IMR-90 (cell line): Measurements from ENCODE around the gene GNAI1. TPM values are rescaled to one million over a fixed set of nuclear protein-coding genes. Genes with fewer than 3 reads are reported as not detected.

Experiments used
- ATAC-seq: fragments of 200-7000 bp; cut with Tn5 transposase; 2 replicates; pipeline ENCODE4 v1.9.1; 2020; ENCODE audit warnings: low read depth, mild to moderate bottlenecking, moderate library complexity
- BruUV-seq: library from RNA; stranded (reverse); fragments of 400-500 nt; replicated peaks from 2 replicates; lab custom pipeline; 2021; lab: Mats Ljungman, UMichigan
- CTCF ChIA-PET: fragments of 300-600 bp; formaldehyde crosslinking; extraction: SDS; loops from one replicate; lab custom pipeline; 2021; ENCODE audit warnings: antibody characterized with exemption; lab: Yijun Ruan, JAX
- POLR2A ChIA-PET: fragments of 300-600 bp; sonication (Branson Sonifier 250); formaldehyde crosslinking; loops from one replicate; lab custom pipeline; 2022; ENCODE audit warnings: antibody characterized with exemption; ENCODE audit not compliant: unreplicated experiment; lab: Charles Lee
- DNase-seq: peaks from one replicate; pipeline ENCODE4 v3.0.0; 2013
- H2AFZ ChIP-seq: replicated peaks from 2 replicates; pipeline ENCODE3; 2013; ENCODE audit warnings: low read length, mild to moderate bottlenecking; ENCODE audit not compliant: poor library complexity
- H2AK5ac ChIP-seq: 2 replicates; pipeline ENCODE4 v1.6.1; 2013; ENCODE audit warnings: low read depth, low read length, inconsistent platforms
- H2AK9ac ChIP-seq: replicated peaks from 2 replicates; pipeline ENCODE3; 2013; ENCODE audit warnings: mild to moderate bottlenecking, low read depth, low read length, moderate library complexity; ENCODE audit not compliant: poor library complexity
- H2BK120ac ChIP-seq: 2 replicates; pipeline ENCODE4 v1.6.1; 2013; ENCODE audit warnings: low read depth, low read length, inconsistent platforms
- H2BK15ac ChIP-seq: 3 replicates; pipeline ENCODE4 v1.6.1; 2013; ENCODE audit warnings: low read depth, low read length, inconsistent platforms
- H2BK20ac ChIP-seq: 2 replicates; pipeline ENCODE4 v1.6.1; 2013; ENCODE audit warnings: low read depth, mild to moderate bottlenecking, inconsistent platforms, low read length, moderate library complexity
- H2BK5ac ChIP-seq: 2 replicates; pipeline ENCODE4 v1.6.1; 2013; ENCODE audit warnings: mild to moderate bottlenecking, low read depth, low read length, inconsistent platforms; ENCODE audit not compliant: poor library complexity, severe bottlenecking
- H3K14ac ChIP-seq: replicated peaks from 2 replicates; pipeline ENCODE4 v1.6.1; 2013; ENCODE audit warnings: low read depth, low read length, inconsistent platforms
- H3K18ac ChIP-seq: 2 replicates; pipeline ENCODE4 v1.6.1; 2013; ENCODE audit warnings: low read depth, low read length, control low read depth
- H3K23ac ChIP-seq: 2 replicates; pipeline ENCODE4 v1.6.1; 2013; ENCODE audit warnings: low read depth, low read length, inconsistent platforms
- H3K27ac ChIP-seq: 2 replicates; pipeline ENCODE4 v1.5.1; 2013; ENCODE audit warnings: mild to moderate bottlenecking, control low read depth, low read length; ENCODE audit not compliant: insufficient read depth
- H3K27me3 ChIP-seq: 2 replicates; pipeline ENCODE4 v1.6.1; 2013; ENCODE audit warnings: low read length; ENCODE audit not compliant: control insufficient read depth, insufficient read depth
- H3K36me3 ChIP-seq: 2 replicates; pipeline ENCODE4 v1.6.1; 2013; ENCODE audit warnings: low read length, mixed read lengths; ENCODE audit not compliant: control insufficient read depth, insufficient read depth
- H3K4ac ChIP-seq: 2 replicates; pipeline ENCODE4 v1.6.1; 2013; ENCODE audit warnings: low read depth, low read length, inconsistent platforms
- H3K4me1 ChIP-seq: 2 replicates; pipeline ENCODE4 v1.6.1; 2013; ENCODE audit warnings: low read length, mixed read lengths; ENCODE audit not compliant: control insufficient read depth, insufficient read depth
- H3K4me2 ChIP-seq: 2 replicates; pipeline ENCODE4 v1.6.1; 2013; ENCODE audit warnings: low read depth, mild to moderate bottlenecking, control low read depth, low read length, moderate library complexity
- H3K4me3 ChIP-seq: 2 replicates; pipeline ENCODE4 v1.5.1; 2013; ENCODE audit warnings: low read depth, mild to moderate bottlenecking, control low read depth, low read length, moderate library complexity; ENCODE audit not compliant: insufficient read depth
- H3K56ac ChIP-seq: 2 replicates; pipeline ENCODE4 v1.6.1; 2013; ENCODE audit warnings: low read length, inconsistent platforms; ENCODE audit not compliant: insufficient read depth; ENCODE audit errors: extremely low read depth
- H3K79me1 ChIP-seq, 2 experiments: 2 replicates each; pipeline ENCODE4 v1.6.1; 2013; ENCODE audit warnings: low read length in 2 of 2, inconsistent platforms in 1 of 2, low read depth in 1 of 2
- H3K9ac ChIP-seq: 2 replicates; pipeline ENCODE4 v1.6.1; 2013; ENCODE audit warnings: low read depth, low read length, control low read depth
- H3K9me1 ChIP-seq: 2 replicates; pipeline ENCODE4 v1.6.1; 2013; ENCODE audit warnings: low read length, inconsistent platforms; ENCODE audit not compliant: insufficient read depth
- H3K9me3 ChIP-seq: 2 replicates; pipeline ENCODE4 v1.6.1; 2013; ENCODE audit warnings: low read length; ENCODE audit not compliant: control insufficient read depth, insufficient read depth
- H4K20me1 ChIP-seq: 2 replicates; pipeline ENCODE4 v1.6.1; 2013; ENCODE audit warnings: low read length, inconsistent platforms; ENCODE audit not compliant: insufficient read depth
- H4K5ac ChIP-seq: 2 replicates; pipeline ENCODE4 v1.6.1; 2013; ENCODE audit warnings: mild to moderate bottlenecking, low read depth, low read length, control low read depth
- H4K8ac ChIP-seq, 2 experiments: 2 replicates each; pipeline ENCODE4 v1.6.1; 2013; ENCODE audit warnings: low read depth in 2 of 2, low read length in 2 of 2, control low read depth in 1 of 2, inconsistent platforms in 1 of 2
- H4K91ac ChIP-seq: 2 replicates; pipeline ENCODE4 v1.6.1; 2013; ENCODE audit warnings: low read depth, low read length, inconsistent platforms; ENCODE audit not compliant: insufficient read depth
- BHLHE40 ChIP-seq: fragments of 150-350 bp; IDR thresholded peaks from 2 replicates; pipeline ENCODE4 v1.6.1; 2016; ENCODE audit warnings: mild to moderate bottlenecking, low read depth, low read length
- CEBPB ChIP-seq: IDR thresholded peaks from 2 replicates; pipeline ENCODE4 v1.6.1; 2012; ENCODE audit warnings: low read depth, low read length, improper control_type of control experiment
- CHD1 ChIP-seq: IDR thresholded peaks from 2 replicates; pipeline ENCODE4 v1.6.1; 2012; ENCODE audit warnings: low read depth, low read length, improper control_type of control experiment
- FOS ChIP-seq: fragments of 150-350 bp; IDR thresholded peaks from 2 replicates; pipeline ENCODE4 v1.6.1; 2016; ENCODE audit warnings: low read depth, low read length
- MAFK ChIP-seq: IDR thresholded peaks from 2 replicates; pipeline ENCODE4 v1.6.1; 2012; ENCODE audit warnings: low read depth, low read length, improper control_type of control experiment
- MAZ ChIP-seq: IDR thresholded peaks from 2 replicates; pipeline ENCODE4 v1.6.1; 2012; ENCODE audit warnings: low read depth, mild to moderate bottlenecking, low read length, improper control_type of control experiment, moderate library complexity, borderline replicate concordance
- MXI1 ChIP-seq: IDR thresholded peaks from 2 replicates; pipeline ENCODE4 v1.6.1; 2012; ENCODE audit warnings: low read depth, mild to moderate bottlenecking, low read length, moderate library complexity, borderline replicate concordance
- NFE2L2 ChIP-seq: fragments of 150-350 bp; IDR thresholded peaks from 2 replicates; pipeline ENCODE4 v1.6.1; 2016; ENCODE audit warnings: low read depth, mild to moderate bottlenecking, low read length
- POLR2A ChIP-seq: IDR thresholded peaks from 2 replicates; pipeline ENCODE4 v1.6.1; 2012; ENCODE audit warnings: mild to moderate bottlenecking, low read depth, low read length
- RAD21 ChIP-seq: IDR thresholded peaks from 2 replicates; pipeline ENCODE4 v1.6.1; 2012; ENCODE audit warnings: low read length, improper control_type of control experiment
- RCOR1 ChIP-seq: IDR thresholded peaks from 2 replicates; pipeline ENCODE4 v1.6.1; 2012; ENCODE audit warnings: mild to moderate bottlenecking, low read length, improper control_type of control experiment; ENCODE audit not compliant: insufficient replicate concordance
- RFX5 ChIP-seq: IDR thresholded peaks from 2 replicates; pipeline ENCODE4 v1.8.0; 2012; ENCODE audit warnings: low read depth, mild to moderate bottlenecking, low read length, moderate library complexity
- SMC3 ChIP-seq: fragments of 150-350 bp; IDR thresholded peaks from 2 replicates; pipeline ENCODE4 v1.6.1; 2016; ENCODE audit warnings: low read depth, mild to moderate bottlenecking, antibody characterized with exemption, low read length, moderate library complexity
- WGBS, 2 experiments: methylation state at CpG; one replicate each; pipeline versions ENCODE4 v1.1.5 to v1.1.7; 2013; ENCODE audit warnings: missing lambda C conversion rate in 2 of 2; ENCODE audit not compliant: insufficient read length in 1 of 2; ENCODE audit errors: extremely low coverage in 2 of 2; 5-methylcytosine and 5-hydroxymethylcytosine counted together
- dilution Hi-C: fragments of 300-500 bp; cut with HindIII; formaldehyde crosslinking; loops from one replicate; pipeline ENCODE4 v1.14.3; 2018; ENCODE audit warnings: low sequenced_read_pairs; ENCODE audit not compliant: unreplicated experiment
- in situ Hi-C: fragments of 300-500 bp; cut with MboI; formaldehyde crosslinking; loops from 3 replicates; pipeline ENCODE4 v1.14.3; 2019; ENCODE audit warnings: low sequenced_read_pairs, inconsistent platforms, mixed read lengths
- intact Hi-C: fragments of 100-400 bp; cut with micrococcal nuclease; formaldehyde crosslinking; loops from 2 replicates; pipeline ENCODE4 v1.10.0; 2022
- polyA plus RNA-seq, 3 experiments: library from polyadenylated mRNA; depleted of rRNA; stranded (reverse); fragments of >200 nt; gene quantifications; 2 replicates each; pipeline ENCODE4 v1.2.3, GENCODE V29; 2012; ENCODE audit warnings: low replicate concordance in 1 of 3
- total RNA-seq: library from RNA; depleted of rRNA; stranded (reverse); fragments of >200 nt; gene quantifications from 2 replicates; pipeline ENCODE4 v1.2.3, GENCODE V29; 2012
- TF ChIP-seq, protein P1 (sequence below): conservative IDR thresholded peaks from 2 replicates; pipeline ENCODE4 v1.5.1; 2012; ENCODE audit warnings: mild to moderate bottlenecking, low read depth, low read length, improper control_type of control experiment
- TF ChIP-seq, protein P2 (sequence below): fragments of 150-350 bp; IDR thresholded peaks from 2 replicates; pipeline ENCODE4 v1.6.1; 2016; ENCODE audit warnings: low read depth, mild to moderate bottlenecking, low read length, moderate library complexity, borderline replicate concordance
- TF ChIP-seq, protein P3 (sequence below): fragments of 150-350 bp; IDR thresholded peaks from 2 replicates; pipeline ENCODE4 v1.6.1; 2017; ENCODE audit warnings: mild to moderate bottlenecking, antibody characterized with exemption, low read length, low read depth

The GNAI1 gene
- total and polyA plus RNA-seq, 2 of the 4 experiments (the other 2 are of a cell fraction): 21.1 to 26.5 TPM

DNA sequence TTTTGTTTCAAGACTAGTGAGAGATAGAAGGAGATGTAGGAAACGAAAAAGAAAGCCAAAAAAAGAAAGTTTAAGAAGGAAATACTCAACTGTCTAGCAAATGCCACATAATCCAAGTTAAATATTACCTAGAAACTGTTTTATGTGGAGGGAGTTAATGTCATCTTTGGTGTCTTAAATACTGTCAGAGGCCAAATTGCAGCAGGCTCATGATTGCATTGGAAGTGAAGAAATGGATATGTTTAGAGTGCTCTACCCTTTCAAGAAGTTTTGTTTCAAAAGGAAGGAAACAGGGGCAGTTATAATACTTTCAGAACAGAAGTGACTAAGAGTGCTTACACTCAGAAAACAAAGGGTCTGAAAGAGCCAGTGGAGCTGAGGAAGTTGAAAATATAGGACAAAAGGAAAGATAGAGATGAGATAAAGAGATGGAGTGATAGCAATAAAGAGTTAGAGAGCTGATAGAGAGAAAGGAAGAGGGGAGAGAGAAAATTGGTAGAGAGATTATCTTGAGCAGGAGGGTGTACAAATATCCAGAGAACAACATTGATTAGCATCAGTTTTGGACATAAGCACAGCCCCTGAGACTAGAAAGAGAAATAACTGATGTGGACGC, 28.0 kb upstream of the GNAI1 start:
- Histone ChIP-seq H3K4me3 (no peak overlapping the region), H2BK120ac (no peak overlapping the region), H3K4me2 (no peak overlapping the region), H3K9me3 (no peaks in the 10 kb centered on the region), H4K8ac (no peak overlapping the region), H4K20me1 (no peaks in the 10 kb centered on the region), H3K36me3 (no peaks in the 10 kb centered on the region), H2BK20ac (no peak overlapping the region), H3K18ac (no peak overlapping the region), H3K14ac (no peak overlapping the region), H2AK9ac (no peak overlapping the region), H3K4me1 (no peaks in the 10 kb centered on the region), H2AFZ (no peak overlapping the region), H2AK5ac (no peak overlapping the region), H2BK5ac (no peak overlapping the region), H3K27me3 (no peaks in the 10 kb centered on the region), H3K23ac (no peak overlapping the region), H3K79me1 (no peaks in the 10 kb centered on the region), H3K27ac (no peak overlapping the region), H3K9me1 (no peaks in the 10 kb centered on the region; the same call in 1 of the 2 replicates), H3K4ac (no peak overlapping the region), H4K5ac (no peak overlapping the region), H3K9ac (no peak overlapping the region), H4K91ac (no peak overlapping the region), H3K56ac (no peak overlapping the region), H2BK15ac (no peak overlapping the region)
- dilution Hi-C loops: no loop called here
- no TSS peak for BruUV-seq
- POLR2A ChIA-PET: no interaction called here
- CTCF ChIA-PET: interaction anchor here (0.9 kb wide), 1 partner anchor 11 kb away, joined by 3 read pairs; no protein-coding TSS in a partner anchor
- intact Hi-C loops: no loop called here
- TF ChIP-seq MXI1 (no peak), CHD1 (no peak), MAZ (no peak), RAD21 (no peak), SMC3 (no peak), RFX5 (no peak), CEBPB (no peak), POLR2A (no peak), RCOR1 (no peak), FOS (no peak), NFE2L2 (no peak), MAFK (no peak), BHLHE40 (no peak)
- TF ChIP-seq, protein P1, sequence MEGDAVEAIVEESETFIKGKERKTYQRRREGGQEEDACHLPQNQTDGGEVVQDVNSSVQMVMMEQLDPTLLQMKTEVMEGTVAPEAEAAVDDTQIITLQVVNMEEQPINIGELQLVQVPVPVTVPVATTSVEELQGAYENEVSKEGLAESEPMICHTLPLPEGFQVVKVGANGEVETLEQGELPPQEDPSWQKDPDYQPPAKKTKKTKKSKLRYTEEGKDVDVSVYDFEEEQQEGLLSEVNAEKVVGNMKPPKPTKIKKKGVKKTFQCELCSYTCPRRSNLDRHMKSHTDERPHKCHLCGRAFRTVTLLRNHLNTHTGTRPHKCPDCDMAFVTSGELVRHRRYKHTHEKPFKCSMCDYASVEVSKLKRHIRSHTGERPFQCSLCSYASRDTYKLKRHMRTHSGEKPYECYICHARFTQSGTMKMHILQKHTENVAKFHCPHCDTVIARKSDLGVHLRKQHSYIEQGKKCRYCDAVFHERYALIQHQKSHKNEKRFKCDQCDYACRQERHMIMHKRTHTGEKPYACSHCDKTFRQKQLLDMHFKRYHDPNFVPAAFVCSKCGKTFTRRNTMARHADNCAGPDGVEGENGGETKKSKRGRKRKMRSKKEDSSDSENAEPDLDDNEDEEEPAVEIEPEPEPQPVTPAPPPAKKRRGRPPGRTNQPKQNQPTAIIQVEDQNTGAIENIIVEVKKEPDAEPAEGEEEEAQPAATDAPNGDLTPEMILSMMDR: no peak
- TF ChIP-seq, protein P2, sequence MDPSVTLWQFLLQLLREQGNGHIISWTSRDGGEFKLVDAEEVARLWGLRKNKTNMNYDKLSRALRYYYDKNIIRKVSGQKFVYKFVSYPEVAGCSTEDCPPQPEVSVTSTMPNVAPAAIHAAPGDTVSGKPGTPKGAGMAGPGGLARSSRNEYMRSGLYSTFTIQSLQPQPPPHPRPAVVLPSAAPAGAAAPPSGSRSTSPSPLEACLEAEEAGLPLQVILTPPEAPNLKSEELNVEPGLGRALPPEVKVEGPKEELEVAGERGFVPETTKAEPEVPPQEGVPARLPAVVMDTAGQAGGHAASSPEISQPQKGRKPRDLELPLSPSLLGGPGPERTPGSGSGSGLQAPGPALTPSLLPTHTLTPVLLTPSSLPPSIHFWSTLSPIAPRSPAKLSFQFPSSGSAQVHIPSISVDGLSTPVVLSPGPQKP: no peak
- TF ChIP-seq, protein P3, sequence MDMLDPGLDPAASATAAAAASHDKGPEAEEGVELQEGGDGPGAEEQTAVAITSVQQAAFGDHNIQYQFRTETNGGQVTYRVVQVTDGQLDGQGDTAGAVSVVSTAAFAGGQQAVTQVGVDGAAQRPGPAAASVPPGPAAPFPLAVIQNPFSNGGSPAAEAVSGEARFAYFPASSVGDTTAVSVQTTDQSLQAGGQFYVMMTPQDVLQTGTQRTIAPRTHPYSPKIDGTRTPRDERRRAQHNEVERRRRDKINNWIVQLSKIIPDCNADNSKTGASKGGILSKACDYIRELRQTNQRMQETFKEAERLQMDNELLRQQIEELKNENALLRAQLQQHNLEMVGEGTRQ: no peak
- no peak for DNase-seq
- no peak for ATAC-seq
- no CpG with 5 or more reads among the region's 2 CpGs for WGBS, 2 experiments
- in situ Hi-C loops: no loop called here
